DMS79 treated with DMSO at 0.1 percent for 48 hours (cell line): ENCODE data around the gene IL6R.
"Not testable (repeated sequence)": the region's sequence is repeated elsewhere in the genome, so short reads cannot be mapped to it uniquely, and the experiment has no call there.

ENCODE experiments used
- DNase-seq: peaks from one replicate; lab custom pipeline; 2025; lab: John Stamatoyannopoulos, UW

The IL6R gene

DNA sequence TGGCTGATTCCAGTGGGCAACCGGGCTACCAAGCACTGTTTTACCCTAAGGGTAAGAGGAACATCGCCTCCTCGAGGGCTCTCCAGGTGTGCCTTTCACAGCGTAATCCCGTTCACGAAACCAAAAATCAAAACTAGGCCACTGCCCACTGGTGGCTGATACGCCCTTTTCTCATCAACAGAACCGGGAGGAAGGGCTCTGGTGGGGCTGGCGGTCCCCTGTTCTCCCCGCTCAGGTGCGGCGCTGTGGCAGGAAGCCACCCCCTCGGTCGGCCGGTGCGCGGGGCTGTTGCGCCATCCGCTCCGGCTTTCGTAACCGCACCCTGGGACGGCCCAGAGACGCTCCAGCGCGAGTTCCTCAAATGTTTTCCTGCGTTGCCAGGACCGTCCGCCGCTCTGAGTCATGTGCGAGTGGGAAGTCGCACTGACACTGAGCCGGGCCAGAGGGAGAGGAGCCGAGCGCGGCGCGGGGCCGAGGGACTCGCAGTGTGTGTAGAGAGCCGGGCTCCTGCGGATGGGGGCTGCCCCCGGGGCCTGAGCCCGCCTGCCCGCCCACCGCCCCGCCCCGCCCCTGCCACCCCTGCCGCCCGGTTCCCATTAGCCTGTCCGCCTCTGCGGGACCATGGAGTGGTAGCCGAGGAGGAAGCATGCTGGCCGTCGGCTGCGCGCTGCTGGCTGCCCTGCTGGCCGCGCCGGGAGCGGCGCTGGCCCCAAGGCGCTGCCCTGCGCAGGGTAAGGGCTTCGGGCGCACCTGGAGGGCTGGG is at the start of gene IL6R:
IL6R (plus strand) TSS at position 360 of the 763 bp plus-strand sequence; CDS start at position 647, 287 bp downstream.
- DNase-seq: peak; percentile 35

DNA sequence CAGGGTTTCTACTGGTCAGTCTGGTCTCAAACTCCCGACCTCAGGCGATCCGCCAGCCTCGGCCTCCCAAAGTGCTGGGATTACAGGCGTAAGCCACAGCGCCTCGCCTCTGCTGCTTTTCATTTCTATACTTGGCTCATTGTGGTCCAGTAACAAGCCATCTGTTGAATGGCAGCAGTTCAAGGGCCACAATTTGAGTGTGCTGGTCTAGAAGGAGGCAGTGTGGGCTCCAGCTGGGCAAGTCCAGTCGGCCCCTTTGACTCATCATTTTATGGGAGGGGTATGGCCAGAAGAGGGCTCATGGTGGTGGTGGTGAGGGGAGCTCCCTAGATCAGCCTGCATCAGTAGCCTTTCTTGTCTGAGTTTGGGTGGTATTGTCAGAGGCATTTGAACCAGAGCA is 46.6 kb upstream of the IL6R start:
- DNase-seq: no peak

DNA sequence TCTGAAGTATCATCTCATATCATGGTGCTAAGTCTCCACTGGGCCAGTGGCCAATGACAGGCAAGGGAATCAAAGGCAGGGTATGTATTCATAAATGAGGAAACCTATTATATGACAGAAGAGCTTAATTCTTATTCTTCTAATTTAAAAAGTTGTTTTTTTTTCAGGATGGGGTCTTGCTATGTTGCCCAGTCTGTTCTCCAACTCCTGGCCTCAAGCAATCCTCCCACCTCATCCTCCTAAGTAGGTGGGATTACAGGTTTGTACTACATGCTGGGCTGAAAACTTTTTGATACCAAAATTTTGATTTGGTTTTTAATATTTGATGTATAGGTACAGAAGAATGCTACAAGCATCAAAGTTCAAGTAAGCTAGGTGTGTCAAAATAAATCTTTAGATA is 44.9 kb upstream of the IL6R start:
- no peak for DNase-seq

DNA sequence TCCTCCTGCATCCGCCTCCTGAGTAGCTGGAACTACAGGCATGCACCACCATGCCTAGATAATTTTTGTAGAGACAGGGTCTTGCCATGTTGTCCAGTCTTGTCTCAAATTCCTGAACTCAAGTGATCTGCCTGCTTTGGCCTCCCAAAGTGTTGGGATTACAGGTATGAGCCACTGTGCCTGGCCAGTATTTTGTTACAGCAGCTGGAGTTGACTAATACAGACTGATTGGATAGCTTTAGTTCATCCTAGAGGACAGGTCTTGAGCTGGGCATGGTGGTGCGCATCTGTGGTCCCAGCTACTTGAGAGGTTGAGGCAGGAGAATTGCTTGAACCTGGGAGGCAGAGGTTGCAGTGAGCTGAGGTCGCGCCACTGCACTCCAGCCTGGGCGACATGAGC is 44.3 kb upstream of the IL6R start:
- not testable (repeated sequence) for DNase-seq

DNA sequence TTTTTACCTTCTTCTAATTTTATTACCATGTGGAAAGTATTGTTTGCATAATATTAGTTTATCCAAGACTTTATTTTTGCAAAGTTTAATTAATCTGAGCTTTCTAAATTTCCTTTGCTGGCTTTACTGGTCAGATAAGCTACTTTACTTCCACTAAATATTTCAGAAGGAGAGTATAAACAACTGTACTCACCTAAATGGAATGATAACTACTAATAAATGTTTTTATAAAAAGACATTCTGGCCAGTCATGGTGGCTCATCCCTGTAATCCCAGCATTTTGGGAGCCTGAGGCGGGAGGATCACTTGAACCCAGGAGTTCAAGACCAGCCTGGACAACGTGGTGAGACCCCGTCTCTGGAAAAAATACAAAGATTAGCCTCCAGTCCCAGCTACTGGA is 43.8 kb upstream of the IL6R start:
- no peak for DNase-seq

DNA sequence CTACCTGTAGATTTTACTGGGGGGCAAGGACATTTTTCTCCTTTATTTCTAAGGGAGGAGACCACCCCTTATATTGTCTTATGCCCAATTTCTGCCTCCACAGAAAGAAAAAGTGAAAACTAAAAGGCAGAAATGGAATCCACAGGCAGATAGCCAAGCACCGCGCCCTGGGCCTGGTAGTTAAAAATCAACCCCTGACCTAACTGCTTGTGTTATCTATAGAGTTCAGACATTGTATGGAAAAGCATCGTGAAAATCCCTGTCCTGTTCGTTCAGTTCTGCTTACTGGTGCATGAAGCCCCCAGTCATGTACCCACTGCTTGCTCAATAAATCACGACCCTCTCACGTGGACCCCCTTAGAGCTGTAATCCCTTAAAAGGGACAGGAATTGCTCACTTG is 33.7 kb upstream of the IL6R start:
- no peak for DNase-seq

DNA sequence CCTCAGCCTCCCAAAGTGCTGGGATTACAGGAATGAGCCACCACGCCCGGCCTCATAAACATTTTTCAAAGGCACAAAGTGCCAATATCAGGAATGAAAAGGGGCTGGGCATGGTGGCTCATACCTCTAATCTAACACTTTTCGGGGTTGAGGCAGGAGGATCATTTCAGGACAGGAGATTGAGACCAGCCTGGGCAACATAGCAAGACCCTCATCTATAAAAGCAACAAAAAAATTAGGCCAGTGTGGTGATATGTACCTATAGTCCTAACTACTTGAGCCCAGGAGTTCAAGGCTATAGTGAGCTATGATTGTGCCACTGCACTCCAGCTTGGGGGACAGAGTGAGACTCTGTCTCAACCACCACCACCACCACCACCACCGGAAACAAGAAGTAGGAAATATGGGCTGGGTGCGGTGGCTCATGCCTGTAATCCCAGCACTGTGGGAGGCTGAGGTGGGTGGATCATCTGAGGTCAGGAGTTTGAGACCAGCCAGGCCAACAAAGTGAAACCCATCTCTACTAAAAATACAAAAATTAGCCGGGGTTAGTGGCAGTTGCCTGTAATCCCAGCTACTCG is 31.3 kb upstream of the IL6R start:
- not testable (repeated sequence) for DNase-seq

DNA sequence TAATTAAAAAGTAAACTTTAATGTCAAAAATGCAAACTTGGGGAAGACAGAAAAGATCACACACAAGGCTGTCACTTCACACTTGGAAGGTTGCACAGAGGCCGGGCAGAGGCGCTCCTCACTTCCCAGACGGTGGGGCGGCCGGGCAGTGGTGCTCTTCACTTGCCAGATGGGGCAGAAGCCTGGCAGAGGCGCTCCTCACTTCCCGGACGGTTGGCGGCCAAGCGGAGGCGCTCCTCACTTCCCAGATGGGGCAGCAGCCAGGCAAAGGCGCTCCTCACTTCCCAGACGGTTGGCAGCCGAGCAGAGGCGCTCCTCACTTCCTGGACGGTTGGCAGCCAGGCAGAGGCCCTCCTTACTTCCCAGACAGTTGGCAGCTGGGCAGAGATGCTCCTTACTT is 25.8 kb upstream of the IL6R start:
- no peak for DNase-seq

DNA sequence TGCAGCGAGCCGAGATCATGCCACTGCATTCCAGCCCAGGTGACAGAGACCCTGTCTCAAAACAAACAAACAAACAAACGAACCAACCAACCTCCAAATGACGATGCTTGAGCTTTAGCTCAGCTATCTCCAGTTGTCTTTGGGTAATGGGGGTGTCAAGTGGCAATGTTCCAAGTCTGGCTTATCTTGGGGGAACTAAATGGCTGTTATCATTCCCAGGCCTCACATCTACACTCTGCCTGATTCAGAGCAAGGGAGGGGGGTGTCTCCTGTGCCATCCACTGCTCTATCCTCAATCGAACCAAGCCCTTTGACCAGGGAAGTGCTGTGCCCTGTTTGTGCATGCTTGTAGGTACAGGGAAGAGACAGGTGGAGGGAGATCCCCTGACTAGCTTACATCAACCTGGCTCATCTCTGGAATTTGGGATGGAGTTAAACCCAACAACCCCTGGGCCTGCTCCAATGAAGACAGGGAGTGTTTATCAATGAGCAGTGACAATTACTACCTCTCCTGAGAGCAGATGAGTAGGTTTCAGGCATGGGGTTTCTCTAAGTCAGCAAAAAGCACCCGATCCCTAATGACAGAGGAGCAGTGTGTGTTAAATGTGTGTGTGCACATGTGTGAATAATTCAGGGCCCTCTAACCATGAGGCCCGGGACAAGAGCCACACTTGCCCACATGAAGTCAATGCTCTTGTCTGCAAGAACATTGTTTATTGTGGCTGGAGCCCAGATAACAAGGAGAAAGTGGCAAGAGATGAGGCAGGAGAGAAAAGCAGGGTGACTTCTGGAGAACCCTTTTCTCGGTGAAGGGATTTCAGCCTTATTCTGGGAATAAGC is 20.3 kb upstream of the IL6R start:
- no peak for DNase-seq

DNA sequence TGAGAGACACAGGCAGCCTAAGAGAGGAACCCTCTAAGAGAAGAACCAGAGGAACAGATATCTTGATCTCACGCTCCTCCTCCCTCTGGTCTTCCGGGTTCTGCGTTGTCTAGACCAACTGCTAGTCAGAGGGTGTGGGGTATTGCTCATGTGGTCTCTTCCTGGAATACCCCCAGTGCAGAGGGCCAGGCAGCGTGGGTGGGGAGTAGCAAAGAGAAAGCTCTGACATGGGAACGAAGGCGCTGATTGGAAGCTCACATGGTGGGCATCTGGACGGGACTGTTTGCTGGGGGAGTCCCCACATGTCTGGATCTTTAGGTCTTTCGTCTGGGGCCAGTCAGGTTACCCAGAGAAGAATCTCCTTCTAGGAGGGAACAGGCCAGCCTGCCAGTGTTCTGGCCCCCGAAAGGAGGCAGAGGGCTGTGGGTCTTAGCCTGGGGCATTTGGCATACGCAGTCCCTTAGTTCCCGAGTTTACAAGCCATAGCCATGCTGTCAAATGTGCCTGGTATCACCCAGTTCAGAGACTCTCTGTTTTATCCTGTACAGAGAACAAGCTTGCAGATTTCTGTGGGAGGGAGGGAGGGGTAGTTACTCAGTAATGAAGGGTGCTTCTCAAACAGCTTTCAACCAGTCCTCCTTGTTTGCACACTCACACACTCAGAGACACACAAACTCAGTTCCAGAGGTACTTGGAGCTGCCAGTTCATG is 18.3 kb upstream of the IL6R start:
- no peak for DNase-seq

DNA sequence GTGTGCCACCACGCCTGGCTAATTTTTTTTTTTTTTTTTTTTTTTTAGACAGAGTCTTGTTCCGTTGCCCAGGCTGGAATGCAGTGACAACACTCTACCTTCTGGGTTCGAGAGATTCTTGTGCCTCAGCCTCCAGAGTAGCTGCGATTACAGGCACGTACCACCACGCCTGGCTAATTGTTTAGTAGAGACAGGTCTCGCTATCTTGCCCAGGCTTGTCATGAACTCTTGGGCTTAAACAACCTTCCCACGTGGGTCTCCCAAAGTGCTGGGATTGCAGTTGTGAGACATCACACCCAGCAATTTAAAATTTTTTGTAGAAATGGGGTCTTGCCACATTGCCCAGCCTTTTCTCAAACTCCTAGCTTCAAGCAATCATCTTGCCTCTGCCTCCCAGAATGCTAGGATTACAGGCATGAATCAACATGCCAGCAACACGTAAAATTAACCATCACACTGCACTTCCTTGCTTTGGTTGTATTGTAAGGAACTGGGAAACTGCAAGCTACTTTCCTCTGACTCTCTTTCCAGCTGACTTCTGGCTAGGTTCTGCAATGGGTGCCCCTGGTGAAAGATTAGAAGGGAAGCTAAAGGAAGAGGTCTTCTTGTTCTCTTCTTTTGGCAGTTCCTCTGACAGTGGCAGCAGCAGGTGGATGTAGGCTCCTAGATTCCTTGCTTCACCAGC is 13.9 kb upstream of the IL6R start:
- DNase-seq: no peak

GRCh38 chr1:154398141-154398540 is 7.0 kb upstream of the IL6R start:
- DNase-seq: no peak

DNA sequence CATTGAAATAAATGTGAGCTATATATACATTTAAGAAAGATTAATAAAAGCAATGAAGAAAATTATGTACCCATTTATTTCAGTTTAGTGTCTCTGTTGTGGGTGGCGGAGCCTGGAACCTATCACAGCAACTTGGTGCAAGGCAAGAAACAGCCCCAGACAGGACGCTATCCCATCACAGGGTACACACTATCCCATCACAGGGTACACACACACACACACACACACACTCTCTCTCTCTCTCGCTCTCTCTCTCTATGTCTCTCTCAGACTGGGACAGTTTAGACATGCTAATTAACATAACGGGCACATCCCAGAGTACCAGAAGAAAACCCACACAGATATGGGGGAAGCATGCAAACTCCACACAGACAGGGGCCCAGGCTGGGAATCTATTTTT is 6.5 kb upstream of the IL6R start:
- no peak for DNase-seq

DNA sequence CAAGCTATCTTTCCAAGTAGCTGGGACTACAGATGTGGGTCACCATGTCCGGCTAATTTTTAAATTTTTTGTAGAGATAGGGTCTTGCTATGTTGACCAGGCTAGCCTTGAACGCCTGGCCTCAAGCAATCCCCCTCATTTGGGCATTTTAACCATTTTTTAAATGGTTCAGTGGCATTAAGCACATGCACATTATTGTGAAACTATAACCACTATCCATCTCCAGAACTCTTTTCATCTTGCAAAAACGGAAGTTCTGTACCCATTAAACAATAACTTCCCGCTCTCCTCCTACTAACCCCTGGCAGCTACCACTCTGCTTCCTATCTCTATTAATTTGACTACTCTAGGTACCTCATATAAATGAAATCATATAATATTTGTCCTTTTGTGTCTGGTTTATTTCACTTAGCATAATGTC is 4.8 kb upstream of the IL6R start:
- no peak for DNase-seq

DNA sequence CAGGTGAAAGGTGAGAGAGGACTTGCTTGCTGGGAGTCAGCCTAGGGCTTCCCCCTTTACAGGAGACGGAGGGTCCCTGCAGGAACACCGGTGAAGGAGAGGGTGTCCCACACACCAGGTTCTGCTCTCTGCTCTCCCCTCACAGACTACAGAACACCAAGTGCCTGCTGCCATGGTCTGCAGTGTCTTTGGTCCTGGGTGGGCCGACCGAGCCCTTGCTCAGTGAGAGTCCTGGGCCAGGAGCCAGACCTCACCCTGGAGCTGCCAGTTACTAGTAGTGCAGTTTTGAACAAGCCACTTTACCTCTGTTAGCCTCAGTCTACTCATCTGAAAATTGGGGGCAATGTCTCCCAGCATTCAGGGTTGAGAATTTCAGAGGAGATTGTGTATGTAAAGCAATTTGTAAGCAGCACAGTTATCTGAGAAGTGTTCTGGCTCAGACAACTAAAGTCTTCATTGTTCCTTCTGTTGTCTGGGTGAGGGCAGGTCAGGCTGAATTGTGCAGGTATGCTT is 2.7 kb upstream of the IL6R start:
- no peak for DNase-seq

DNA sequence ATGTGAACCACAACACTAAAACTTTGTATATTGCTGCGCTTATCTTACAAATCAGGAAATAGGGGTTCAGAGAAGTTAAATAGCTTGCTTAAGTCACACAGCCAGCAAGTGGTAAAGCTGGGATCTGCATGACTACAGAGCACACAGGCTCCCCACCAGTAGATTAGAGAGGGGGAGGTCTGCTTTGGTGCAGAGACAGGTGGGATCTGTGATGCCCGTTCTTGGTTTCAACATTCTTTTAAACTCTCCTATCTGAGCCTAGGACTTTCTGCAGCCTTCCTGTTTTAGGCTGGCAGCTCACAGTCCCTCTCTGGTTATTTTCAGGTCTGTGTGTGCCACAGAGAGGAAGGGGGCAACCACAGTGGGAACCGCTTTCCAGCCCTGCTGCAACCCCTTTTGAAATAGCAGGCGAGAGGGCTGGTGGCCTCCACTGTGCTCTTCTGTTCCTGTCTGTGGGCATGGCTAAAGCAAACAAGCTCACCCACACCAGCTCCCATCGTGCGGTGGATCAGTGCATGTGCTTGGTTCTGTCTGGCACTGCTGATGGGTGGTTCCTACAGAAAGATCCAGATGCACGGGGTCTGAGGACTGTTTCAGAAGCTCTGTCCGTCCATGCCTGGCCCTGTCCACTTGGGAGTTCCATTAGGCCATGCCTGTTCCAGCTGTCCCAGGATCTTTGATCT is 1.7 kb upstream of the IL6R start:
- DNase-seq: no peak

DNA sequence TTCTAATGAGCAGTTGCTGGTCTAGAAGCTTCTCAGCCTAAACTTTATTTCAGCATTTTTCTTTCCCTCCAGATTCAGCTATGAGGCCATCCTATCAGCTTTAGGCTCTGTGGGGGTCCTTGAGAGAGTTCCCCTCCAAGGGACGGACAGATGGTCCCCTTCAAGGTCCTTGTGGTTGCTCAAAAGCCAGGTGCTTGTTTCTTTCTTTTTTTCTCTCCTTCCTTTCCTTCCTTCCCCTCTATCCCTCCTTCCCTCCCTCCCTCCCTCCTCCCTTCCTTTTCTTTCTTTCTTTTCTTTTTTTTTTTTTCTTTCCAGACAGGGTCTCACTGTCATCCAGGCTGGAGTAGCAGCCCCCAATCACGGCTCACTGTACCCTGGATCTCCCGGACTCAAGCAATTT is 1.2 kb upstream of the IL6R start:
- DNase-seq: no peak

- DNase-seq: no peak
Observed at GRCh38 chr1:154404511-154404931, 622 bp upstream of the IL6R start.

DNA sequence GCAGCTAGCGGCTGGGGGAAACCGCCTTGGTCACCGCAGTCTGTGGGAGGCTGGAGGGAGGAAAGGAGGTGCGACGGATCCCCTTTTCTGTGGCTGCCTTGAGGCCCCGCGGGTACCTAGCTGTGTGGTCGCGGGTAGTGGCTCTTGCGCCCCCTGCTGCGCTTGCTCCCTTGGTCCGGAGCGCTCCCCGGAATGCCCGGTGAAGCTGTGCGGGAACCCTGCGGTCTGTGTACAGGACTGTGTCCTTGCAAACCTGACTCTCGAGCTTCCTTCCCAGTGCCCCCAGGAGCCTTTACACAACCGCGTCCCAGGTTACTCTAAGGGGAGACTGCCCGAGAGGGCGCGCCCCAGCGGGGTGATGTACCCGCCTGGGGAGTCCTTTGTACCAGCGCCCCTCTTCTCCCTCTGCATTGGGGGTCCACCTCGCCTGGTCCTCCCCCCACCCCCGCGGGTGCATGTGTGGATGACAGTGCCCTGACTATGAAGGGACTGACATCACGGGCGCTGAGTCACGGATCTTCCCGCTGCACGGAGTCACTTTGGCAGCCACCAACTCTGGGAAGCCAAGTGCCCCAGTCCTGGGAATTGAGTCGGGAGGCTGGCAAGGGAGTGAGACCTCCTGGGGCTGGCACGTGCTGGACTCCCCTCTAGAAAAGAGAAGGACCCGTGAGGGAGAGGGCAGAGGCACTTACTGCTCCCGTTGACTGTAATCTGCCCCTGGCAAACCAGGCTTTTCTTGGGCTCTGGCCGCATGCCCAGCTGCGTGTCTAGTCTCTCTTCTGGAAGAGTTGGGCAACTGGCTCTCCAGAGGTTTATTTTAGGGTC is 816 bp downstream of the IL6R start:
- peak; percentile 9 for DNase-seq

GRCh38 chr1:154406572-154406879 is 1.4 kb downstream of the IL6R start:
- DNase-seq: no peak
